Smooth muscle cell of the brain vasculature (primary cell): ENCODE measurements around the gene TPMT.
"Not testable (repeated sequence)": the region's sequence is repeated elsewhere in the genome, so short reads cannot be mapped to it uniquely, and the experiment has no call there.

Experiments used
- DNase-seq: peaks from one replicate; pipeline ENCODE4 v3.0.0-alpha.2; 2012; ENCODE audit warnings: low read depth, low spot score

The TPMT gene

GRCh38 chr6:18154507-18155149 is at the start of gene TPMT:
TPMT (minus strand) TSS chr6:18155077; CDS start chr6:18149127, 5,950 bp downstream.
- no peak for DNase-seq

DNA sequence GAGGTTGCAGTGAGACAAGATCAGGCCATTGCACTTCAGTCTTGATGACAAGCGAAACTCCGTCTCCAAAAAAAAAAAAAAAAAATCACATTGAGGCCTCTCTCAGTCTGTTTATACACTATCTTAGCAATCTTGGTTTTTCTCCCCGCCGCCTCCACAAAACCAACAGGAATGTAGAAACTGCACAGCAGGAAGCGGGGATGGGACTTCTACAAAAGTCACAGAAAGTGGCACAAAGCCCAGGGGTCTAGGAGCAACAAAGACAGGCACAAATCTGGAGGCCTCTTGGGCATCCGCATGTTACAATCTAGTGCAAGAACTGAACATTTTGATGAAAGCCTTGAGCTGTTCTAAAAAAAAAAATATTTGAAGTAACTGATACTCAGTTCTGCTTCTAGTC is 48.9 kb upstream of the TPMT start:
- no peak for DNase-seq

DNA sequence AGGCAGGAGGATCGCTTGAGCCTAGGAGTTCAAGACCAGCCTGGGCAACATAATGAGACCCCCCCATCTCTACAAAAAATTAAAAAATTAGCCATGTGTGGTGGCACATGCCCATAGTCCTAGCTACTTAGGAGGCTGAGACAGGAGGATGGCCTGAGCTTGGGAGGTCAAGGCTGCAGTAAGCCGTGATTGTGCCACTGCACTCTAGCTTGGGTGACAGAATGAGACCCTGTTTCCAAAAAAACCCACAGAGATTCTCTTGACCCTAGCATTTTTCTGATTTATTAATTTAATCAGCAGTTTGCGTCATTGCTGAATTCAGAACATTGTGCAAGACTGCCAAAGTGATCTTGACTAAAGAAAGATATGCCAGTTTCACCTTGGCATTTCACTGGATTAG is 37.1 kb upstream of the TPMT start:
- no peak for DNase-seq

DNA sequence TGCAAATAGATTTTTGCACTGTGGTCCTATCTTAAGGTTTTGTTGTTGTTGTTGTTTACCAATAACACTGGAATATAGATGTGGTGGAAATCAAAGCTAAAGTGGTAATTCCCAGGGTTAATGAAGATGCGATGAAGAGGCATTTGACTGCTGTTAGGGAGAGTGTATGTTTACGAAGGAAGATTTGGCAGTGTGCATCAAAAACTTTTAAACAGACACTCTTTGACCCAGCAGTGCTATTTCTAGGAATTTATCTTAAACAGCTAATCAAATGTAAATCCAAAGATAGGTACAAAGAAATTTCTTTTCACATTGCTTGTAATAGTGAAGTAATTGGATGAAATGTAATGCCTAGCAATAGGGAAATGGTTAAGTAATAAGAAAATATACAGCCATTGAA is 34.3 kb upstream of the TPMT start:
- no peak for DNase-seq

DNA sequence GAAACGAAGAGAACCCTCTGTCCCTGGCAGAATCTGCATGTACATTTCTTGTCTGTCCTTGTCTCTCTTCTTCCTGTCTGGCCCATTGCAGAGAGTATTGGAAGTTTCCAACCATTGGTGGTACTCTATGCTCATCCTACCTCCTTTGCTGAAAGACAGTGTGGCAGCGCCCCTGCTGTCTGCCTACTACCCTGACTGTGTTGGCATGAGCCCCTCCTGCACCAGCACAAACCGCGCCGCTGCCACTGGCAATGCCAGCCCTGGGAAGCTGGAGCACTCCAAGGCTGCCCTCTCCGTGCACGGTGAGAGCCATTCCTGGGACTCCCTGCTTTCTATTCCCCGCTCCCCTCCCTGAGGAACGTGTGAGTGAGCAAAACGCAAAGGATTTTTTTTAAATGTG is 32.8 kb upstream of the TPMT start:
- no peak for DNase-seq

DNA sequence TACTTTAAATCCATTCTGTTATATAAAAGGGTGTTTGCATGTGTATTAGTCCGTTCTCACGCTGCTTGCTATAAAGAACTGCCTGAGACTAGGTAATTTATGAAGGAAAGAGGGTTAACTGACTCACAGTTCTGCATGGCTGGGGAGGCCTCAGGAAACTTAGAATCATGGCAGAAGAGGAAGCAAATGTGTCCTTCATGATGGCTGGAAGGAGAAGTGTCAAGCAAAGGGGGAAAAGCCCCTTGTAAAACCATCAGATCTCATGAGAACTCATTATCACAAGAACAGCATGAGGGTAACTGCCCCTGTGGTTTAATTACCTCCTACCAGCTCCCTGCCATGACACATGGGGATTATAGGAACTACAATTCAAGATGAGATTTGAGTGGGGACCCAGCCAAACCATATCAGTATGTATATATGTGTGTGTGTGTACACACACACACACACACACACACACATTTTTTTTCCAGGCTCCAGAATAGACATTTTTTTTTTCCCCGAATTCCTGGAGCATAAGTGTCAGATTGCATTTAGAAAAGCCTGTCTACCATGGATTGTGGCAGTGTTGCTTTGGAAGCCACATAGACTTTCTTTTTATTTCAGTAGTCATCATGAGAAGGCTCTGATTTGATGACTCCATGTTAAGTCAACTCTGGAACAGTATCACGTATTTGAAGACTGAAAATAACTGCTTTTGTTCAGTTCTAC is 31.8 kb upstream of the TPMT start:
- DNase-seq = no peak

- DNase-seq = peak; percentile 78
Measured at GRCh38 chr6:18186033-18186432, 31.2 kb upstream of the TPMT start.

DNA sequence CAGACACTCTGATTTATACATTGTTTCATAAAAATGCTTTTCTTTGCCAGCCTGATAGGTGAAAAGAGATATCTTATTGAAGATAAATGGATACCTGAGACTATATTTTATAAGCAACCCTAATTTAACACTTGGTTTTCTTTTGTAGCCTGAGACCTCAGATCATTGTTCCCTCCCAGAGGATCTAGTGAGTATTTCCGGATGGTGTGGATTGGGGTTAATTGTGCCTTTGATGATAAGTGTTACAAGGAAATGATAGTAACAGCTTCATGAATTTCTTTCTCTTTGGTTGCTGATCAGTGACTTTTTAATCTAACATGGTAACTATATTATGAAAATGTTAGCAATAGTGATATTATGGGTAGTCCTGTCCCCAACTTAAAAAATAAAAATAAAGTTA is 30.7 kb upstream of the TPMT start:
- DNase-seq = no peak

DNA sequence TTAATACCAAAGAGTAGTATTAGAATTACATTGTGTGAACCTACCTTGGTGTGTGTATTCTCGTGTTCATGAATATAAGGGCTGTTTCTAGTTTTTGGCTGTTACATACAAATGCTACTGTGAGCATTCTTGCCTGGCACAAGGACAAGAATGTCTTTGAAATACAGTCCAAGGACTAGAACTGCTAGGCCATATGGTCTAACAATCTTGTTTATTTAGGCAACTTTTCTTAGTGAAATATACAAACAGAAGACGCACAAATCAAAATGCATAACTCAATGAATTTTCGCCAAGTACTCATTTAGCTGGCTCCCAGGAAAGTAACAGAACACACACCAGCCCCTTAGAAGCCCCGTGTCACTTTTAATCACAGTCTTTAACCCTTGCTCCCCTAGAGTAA is 28.9 kb upstream of the TPMT start:
- no peak for DNase-seq

DNA sequence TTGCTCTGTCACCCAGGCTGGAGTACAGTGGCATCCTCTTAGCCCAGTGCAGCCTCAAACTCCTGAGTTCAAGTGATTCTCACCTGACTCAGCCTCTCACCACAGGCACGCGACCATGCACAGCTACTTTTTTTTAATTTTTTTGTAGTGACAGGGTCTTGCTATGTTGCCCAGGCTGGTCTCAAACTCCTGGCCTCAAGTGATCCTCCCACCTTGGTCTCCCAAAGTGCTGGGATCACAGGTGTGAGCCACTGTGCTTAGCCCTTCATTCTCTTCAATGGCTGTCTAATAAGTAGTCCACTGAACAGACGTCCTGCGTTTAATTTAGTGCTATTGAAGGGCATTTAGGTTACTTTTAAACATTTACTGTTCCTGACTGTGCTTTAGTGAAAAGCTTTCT is 27.7 kb upstream of the TPMT start:
- no peak for DNase-seq

- no peak for DNase-seq
Measured at GRCh38 chr6:18179770-18180356, 25.0 kb upstream of the TPMT start.

- DNase-seq = no peak
Measured at GRCh38 chr6:18178960-18179615, 24.2 kb upstream of the TPMT start.

- DNase-seq = no peak
Measured at GRCh38 chr6:18177286-18177965, 22.5 kb upstream of the TPMT start.

DNA sequence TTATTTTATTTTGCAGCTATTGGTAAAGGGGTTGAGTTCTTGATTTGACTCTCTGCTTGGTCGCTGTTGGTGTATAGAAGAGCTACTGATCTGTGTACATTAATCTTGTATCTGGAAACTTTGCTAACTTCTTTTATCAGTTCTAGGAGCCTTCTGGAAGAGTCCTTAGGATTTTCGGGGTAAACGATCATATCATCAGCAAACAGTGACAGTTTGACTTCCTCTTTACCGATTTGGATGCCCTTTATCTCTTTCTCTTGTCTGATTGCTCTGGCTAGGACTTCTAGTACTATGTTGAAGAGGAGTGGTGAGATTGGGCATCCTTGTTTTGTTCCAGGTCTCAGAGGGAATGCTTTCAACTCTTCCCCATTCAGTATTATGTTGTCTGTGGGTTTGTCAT is 21.3 kb upstream of the TPMT start:
- DNase-seq = not testable (repeated sequence)

DNA sequence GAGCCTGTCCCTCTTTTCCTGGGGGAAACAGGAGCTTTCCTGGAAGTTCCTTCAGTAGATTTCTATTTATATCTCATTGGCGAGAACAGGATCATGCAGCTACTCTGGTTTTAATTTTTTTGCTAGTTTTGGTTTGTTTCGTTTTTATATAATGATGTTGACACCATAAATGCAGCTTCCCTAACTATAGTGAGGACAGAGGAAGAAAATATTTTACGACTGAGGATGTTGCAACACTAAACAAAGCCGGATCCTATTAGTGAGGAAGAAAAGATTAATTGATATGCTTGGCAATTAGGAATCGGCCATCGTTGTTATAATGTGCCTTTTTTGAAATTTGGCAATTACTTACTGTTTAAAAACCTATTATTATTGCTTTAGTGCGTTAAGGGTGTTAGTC is 17.0 kb upstream of the TPMT start:
- no peak for DNase-seq

DNA sequence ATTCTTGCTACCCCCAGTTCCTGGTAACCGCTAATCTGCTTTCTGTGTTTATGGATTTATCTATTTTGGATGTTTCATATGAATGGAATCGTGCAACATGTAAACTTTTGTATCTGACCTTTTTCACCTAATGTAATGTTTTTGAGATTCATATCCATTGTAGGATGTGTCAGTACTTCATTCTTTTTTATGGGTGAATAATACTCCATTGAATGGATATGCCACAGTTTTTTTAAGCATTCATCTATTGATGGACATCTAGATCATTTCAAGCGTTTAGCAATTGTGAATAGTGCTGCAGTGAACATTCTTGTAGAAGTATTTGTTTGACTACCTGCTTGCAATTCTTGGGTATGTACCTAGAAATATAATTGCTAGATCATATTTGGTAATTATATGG is 13.4 kb upstream of the TPMT start:
- no peak for DNase-seq

DNA sequence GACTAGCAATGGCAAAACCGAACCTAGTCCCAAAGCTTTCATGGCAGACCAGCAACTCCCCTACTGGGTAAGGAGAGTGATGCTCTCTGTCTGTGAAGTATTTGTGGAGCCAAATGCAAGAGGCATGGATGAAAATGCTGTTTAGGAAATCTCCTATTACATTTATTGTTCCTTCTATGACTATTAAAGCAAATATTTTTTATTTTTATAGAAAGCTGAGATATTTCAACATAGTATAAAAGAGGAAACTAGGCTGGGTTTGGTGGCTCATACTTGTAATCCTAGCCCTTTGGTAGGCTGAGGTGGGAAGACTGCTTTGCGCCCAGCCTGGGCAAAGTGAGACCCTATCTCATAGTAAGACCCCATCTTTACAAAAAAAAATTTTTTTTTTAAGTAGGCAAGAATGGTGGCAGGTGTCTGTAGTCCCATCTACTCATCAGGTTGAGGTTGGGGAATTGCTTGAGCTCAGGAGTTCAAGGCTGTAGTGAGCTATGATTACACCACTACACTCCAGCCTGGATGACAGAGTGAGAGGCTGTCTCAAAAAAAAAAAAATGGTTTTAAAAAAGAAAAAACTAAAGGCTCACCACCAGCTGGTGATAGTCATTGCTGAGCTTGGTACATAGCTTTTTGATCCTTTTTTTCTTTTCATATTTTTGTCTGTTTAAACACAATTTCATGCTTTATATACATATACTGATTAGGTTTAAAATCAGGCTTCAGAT is 11.6 kb upstream of the TPMT start:
- no peak for DNase-seq

DNA sequence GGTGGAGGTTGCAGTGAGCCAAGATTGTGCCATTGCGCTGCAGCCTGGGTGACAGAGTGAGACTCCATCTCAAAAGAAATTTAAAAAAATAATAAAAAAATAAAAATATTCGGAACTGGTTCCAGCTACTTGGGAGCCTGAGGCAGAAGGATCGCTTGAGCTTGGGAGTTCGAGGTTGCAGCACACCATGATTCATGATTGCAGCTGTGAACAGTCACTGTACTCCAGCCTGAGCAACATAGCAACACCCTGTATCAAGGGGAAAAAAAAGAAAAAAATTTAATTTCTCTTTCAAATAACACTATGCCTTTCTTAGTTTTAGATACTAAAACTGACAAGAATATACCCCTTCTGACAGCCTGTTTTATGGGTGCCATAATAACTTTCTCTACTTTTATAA is 10.9 kb upstream of the TPMT start:
- DNase-seq = no peak

- no peak for DNase-seq
Measured at GRCh38 chr6:18162401-18162800, 7.5 kb upstream of the TPMT start.

DNA sequence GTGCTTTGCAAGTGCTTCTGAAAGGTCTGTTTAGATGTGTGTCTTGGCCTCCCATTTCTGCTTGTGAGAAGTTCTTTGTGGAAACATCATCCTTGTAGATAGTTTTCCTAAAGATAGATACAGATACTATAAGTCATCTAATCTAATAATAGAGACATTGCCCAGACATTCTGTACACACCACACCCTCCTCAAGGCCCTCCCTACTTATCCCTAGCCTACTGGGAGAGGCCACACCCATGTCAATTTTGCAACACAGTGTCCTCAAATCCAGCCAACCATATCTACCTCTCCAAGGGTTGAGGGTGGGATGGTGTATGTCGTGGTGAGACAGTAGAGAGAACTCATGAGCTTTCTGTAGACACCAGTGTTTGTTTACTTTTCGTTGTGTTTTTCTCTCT is 6.6 kb upstream of the TPMT start:
- DNase-seq = no peak

- no peak for DNase-seq
Measured at GRCh38 chr6:18160911-18161310, 6.0 kb upstream of the TPMT start.
